Activated CD8-positive, alpha-beta memory T cell treated with anti-CD3 and anti-CD28 coated beads for 4 hours (primary cell): ENCODE data around the gene KIF22.
A peak's percentile ranks its signal among the peaks of the same experiment; 100 is the strongest.
"Not testable (repeated sequence)": the region's sequence is repeated elsewhere in the genome, so short reads cannot be mapped to it uniquely, and the experiment has no call there.

ENCODE experiments used
- DNase-seq, 2 donors: peaks; one replicate each; pipeline ENCODE4 v3.0.0-alpha.2; 2020; ENCODE audit warnings: low read depth in 2 of 2

KIF22 gene

DNA sequence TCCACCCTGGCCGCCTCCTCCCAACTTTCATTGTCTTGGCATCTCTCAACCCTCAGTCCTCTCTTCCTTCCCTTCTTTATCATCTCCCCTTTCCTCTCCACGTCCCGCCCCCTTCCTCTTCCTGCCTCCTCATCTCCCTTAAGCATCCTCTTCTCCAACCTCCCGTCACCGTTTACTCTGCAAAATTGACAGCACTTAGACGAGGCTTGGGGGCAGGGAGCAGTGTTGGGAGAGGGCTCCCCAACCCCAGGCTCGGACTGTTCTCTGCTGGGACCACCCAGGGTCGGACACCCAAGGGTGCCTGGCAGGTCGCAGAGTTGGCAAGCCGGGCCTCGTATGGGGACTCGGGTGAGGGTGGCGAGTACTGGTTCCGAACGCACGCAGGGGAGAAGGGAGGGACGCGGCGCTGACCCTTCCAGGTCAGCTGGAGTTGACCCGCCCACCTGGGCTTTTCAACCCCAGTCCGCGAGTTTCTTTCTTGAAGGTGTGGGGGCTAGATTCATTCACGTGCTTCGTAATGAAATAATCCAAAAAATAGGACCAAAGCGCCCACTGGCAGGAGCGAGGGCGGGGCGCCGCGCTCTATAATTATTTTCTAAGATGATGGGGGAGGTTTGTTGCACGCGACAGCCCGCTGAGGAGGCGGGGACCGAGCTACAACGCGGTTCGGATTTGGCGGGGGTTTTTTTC, 24.6 kb downstream of the KIF22 start:
- no peak for DNase-seq

DNA sequence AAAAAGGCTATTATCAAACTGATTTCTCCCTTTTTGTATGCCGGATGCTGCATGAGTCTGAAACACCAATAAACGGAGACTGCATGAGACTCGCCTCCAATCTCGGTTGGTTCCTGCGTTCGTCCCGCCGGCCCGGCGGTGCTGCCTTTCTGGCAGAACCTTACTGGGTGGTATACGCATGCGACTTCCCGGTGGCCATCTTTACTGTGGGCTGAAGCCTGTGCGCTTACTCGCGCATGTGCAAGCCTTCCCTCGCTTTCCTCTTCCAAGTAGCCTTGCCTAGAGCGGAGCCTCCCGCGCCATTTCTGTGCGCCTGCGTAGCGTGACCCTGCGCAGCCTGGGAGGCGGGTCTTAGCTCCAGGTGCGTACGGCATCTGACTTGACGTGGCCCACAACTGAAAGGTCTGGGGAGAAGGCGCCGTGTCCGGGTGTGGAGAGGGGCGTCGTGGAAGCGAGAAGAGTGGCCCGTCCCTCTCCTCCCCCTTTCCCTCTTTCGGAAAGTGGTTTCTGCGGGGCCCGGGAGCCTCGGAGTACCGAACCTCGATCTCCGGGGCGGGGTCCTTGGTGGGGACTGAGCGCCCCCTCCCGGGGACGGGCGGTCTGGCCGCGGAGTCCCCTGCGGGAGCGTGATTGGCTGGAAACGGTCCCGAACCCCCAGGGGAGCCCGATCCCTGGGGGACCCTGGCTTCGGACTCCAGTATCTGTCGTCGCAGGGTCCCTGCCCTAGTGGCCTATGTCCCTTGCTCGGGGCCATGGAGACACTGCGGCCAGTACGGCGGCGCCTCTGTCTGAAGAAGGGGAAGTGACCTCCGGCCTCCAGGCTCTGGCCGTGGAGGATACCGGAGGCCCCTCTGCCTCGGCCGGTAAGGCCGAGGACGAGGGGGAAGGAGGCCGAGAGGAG, 25.5 kb downstream of the KIF22 start, which contains the start of gene PAGR1:
Gene PAGR1, plus strand, starts transcription at position 360 of the 901 bp plus-strand sequence. Its CDS starts 374 bp downstream, at position 734.
- DNase-seq, result peak; percentile 96 to 97

DNA sequence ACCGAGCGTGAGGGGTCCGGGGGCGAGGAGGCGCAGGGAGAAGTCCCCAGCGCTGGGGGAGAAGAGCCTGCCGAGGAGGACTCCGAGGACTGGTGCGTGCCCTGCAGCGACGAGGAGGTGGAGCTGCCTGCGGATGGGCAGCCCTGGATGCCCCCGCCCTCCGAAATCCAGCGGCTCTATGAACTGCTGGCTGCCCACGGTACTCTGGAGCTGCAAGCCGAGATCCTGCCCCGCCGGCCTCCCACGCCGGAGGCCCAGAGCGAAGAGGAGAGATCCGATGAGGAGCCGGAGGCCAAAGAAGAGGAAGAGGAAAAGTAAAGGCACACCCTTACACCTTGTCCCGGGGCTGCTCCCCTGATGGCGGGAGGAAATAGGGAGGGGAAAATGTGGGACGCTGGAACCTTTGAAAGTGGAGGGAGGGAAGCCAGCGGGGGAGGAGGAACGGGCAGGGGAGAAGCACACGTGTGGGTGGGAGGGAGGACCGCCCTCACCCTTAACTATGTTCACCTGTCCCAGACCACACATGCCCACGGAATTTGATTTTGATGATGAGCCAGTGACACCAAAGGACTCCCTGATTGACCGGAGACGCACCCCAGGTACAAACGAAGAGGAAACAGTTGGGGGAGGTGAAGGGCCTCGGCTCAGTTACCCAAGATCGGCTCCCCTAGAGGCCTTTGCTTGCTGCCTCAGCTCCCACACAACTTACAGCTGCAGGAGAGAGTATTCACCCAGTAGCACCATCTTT, 26.3 kb downstream of the KIF22 start:
- DNase-seq, result no peak

DNA sequence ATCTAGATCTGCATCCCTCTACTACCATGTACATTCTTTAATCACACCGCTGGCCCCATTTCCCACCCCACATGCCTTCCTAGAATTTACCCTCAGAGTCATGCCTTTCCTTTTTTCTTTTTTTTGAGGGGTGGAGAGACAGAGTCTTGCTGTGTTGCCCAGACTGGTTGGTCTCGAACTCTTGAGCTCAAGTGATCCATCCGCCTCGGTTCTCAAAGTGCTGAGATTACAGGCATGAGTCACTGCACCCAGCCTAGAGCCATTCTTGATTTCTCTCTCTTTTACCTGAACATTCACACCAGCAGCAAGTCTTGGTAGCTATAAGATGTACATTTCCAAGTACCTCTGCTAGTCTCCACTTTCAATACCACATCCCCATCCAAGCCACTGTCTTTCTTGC, 27.5 kb downstream of the KIF22 start:
- DNase-seq, result no peak

DNA sequence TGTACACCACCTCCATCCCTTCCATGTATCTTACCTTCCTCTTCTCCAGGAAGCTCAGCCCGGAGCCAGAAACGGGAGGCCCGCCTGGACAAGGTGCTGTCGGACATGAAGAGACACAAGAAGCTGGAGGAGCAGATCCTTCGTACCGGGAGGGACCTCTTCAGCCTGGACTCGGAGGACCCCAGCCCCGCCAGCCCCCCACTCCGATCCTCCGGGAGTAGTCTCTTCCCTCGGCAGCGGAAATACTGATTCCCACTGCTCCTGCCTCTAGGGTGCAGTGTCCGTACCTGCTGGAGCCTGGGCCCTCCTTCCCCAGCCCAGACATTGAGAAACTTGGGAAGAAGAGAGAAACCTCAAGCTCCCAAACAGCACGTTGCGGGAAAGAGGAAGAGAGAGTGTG, 29.0 kb downstream of the KIF22 start:
- no peak for DNase-seq

DNA sequence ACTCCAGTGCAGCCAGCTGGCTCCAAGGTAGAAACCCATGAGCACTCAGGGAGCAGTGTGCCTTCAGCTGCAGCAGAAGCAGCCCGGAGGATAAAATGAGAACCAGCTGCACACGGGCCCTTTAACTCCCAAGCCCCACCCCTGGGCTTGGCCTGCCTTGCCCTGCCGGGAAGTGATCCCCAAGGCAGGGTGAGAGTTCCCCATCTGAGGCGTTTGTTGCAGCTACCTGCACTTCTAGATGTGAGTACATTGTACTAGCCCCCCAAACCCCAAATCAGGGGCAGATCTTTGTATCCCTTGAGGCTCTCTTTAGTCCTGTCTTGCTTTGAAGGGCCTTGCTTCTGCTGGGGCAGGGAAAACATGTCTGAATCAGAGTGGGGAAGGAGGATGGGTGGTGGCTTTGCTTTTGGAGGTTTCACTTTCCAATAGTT, 29.7 kb downstream of the KIF22 start, which contains the start of gene MVP:
Gene MVP, plus strand, starts transcription at position 192 of the 431 bp plus-strand sequence. CDS start 10,088 bp downstream, outside the sequence.
- no peak for DNase-seq

DNA sequence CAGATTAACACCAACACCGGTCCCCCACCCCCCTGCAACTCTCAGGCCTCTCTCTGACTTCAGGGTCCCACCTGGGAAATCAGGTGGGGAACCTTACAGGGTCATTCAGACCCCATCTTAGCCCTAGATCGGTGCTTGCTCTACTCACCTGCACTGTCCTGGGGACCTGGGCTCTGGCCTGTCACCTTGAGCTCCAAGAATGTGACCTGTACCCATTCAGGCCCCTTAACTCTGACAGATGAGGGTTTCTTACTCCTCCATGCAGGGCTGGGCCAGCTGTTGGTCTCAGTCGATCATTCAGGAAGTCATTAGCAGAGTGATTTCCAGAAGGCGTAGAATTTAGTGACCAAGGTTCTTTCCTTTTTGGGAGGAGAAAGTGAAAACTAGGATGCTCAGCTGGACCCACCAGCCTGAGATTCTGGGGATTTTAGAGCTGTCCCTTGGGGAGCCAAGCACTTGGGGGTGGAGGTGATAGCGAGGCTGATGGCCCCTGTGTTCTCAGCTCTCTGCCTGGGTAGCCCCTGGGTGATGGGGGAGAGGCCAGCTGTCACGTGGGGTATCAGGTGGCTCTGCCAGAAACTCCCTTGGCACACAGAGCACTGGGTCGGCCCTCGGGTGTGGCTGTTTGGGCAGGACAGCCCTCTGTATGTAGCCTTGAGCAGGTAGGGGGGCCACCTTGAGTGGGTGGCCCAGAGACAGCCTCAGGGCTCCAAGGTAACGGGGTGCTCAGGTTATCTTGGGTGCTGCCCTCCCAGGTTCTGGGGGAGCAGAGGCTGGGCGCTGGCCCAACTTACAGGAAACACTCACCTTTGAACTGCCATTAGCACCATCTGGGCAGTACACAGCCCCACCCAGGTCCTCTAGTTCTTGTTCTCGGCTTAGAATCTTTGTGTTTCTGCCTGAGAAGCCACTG, 30.4 kb downstream of the KIF22 start:
- no peak for DNase-seq

DNA sequence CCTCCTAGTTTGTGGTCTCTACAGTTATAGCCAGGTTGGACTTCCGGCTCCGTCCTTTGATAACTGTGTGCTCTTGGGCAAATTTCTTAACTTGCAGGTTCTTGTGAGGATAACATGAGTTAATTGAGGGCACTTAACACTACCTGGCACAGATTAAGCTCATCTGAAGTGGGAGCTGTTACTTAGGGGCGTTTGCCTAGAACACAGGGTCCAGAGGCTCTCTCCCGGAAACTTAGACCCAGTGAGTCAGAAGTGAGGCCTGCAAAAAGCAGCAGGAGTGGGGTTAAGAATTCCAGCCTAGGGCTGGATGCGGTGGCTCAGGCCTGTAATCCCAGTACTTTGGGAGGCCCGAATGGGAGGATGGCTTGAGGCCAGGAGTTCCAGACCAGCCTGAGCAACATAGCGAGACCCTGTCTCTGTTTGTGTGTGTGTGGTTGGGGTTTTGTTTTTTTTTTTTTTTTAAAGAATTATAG, 31.1 kb downstream of the KIF22 start:
- no peak for DNase-seq

DNA sequence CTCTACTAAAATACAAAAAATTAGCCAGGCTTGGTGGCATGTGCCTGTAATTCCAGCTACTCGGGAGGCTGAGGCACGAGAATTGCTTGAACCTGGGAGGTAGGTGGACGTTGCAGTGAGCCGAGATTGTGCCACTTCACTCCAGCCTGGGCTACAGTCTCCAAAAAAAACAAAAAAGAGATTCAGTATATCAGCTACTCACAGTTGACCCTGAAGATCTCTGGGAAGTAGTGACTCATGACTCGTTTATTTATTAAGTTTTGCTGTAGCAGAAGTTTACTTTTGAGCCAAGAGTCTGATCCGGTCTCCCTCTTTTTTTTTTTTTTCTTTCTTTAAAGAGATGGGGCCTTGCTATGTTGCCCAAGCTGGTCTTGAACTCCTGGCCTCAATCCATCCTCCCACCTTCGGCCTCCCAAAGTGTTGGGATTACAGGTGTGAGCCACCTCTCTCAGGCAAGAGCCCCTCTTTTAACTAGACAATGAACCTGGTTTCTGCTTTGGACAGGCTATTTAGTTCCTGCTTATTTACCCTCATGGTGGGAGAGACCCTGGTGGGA, 34.1 kb downstream of the KIF22 start:
- no peak for DNase-seq

DNA sequence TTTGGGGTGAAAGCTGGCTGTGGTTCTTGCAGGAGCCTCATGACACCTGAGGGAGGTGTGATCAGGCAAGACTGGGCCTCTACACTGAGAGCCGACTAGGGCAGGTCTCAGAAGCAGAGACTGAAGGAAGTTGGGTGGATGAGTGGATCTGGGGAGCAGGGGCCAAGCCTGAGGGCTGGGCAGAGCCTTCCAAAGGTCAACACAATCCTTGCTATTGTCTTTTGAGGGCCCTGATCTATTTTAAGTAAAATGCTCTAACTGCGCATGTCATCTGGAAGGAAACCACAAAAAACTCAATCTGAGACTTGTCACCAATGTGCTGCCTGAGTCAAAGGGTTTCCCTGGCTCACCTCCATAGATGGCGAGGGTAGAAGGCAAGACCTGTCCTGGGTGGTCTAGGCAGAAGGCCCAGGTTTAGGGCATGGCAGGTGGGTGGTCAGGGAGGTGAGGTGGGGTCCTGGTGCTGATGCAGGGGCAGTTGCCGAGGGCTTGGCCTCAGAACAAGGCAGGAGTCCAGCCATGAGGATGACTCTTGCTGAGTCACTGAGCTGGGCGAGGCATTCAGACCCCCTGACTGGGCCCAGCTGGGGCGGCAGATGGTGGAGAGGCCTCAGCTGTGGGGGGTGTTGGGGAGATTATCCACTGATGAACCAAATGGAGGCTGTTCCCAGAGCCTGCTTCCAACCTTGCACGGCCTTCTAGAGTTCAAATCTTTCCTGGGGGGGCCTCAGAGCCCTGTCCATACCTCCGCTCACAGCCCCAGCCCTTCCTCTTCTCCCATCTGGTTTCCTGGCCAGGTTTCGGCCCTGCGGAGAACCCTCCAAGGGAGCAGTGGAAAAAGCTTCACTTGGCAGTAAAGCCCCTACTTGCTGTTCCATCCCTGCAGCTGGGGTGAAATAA, 34.8 kb downstream of the KIF22 start:
- no peak for DNase-seq

DNA sequence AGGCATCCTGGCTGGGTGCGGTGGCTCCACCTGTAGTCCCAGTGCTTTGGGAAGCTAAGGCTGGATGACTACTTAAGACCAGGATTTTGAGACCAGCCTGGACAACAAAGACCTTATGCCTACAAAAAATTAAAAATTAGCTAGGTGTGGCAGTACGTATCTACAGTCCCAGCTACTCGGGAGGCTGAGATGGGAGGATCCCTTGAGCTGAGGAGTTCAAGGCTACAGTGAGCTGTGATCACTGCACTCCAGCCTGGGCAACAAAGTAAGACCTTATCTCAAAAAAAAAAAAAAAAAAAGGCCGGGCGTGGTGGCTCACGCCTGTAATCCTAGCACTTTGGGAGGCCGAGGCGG, 35.8 kb downstream of the KIF22 start:
- no peak for DNase-seq

DNA sequence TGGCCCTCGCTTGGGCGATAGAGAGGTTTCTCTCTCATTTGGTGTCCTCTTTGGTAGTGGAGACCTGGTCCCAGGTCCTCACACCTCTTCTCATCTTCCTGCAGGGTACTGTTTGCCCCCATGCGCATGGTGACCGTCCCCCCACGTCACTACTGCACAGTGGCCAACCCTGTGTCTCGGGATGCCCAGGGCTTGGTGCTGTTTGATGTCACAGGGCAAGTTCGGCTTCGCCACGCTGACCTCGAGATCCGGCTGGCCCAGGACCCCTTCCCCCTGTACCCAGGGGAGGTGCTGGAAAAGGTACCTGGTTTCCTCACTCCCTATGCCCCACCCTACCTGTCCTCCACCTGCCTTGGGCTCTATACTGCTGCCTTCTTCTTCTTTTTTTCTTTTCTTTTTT, 40.2 kb downstream of the KIF22 start:
- no peak for DNase-seq

DNA sequence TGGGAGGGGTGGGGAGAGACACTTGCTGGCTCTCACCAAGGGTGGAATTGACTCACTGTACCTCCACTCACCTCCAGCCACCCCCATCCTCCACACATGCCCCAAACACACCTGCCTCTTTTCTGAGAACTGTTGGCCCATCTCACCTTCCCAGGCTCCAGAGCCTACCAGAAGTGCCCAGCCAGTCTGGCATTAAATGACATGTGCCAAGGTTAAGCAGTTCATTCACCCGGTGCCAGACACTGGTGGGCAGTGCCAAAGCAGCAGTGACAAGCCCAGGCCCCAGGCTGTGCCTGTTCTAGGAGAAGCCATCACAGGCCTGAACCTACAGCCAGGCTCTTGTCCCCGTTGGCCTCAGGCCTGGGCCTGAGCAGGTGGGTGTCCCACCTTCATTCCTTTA, 40.9 kb downstream of the KIF22 start:
- DNase-seq, result no peak

DNA sequence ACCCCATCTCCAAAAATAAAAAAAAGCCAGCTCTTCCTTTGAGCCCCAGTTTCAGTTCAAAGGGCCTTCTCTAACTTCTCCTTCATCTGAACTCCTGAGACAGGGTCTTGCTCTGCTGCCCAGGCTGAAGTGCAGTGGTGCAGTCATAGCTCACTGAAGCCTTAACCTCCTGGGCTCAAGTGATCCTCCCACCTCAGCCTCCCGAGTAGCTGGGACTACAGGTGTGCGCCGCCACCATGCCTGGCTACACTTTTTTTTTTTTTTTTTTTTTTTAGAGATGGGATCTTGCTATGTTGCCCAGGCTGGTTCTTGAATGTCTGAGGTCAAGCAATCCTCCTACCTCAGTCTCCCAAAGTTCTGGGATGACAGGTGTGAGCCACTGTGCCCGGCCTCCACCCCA, 42.7 kb downstream of the KIF22 start:
- not testable (repeated sequence) for DNase-seq

DNA sequence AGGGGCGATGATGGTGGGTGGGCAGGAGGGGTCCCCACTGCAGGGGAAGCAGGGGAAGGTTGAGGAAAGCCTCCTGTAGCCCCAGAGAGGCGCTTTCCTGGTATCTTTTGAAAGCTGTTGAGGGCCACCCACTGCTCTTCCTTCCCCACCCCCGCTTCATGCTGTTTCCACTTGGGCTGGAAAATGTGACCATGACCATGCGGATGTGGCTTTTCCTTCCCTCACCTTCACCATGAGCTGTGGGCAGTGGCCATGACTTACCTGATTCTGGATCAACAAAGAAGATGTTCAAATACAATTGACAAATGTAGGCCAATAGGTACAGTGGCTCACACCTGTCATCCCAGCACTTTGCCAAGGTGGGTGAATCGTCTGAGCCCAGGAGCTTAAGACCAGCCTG, 43.5 kb downstream of the KIF22 start:
- DNase-seq, result no peak

DNA sequence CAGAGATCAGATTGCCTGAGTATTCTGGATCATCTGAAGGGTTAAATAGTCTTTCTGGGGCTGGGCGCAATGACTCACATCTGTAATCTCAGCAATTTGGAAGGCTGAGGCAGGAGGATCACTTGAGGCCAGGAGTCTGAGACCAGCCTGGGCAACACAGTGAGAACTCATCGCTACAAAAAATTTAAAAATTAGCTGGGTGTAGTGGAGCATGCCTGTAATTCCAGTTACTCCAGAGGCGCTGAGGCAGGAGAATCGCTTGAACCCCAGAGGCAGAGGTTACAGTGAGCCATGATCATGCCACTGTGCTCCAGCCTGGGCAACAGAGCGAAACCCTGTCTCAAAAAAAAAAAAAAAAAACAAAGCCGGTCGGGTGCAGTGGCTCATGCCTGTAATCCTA, 45.4 kb downstream of the KIF22 start:
- no peak for DNase-seq

DNA sequence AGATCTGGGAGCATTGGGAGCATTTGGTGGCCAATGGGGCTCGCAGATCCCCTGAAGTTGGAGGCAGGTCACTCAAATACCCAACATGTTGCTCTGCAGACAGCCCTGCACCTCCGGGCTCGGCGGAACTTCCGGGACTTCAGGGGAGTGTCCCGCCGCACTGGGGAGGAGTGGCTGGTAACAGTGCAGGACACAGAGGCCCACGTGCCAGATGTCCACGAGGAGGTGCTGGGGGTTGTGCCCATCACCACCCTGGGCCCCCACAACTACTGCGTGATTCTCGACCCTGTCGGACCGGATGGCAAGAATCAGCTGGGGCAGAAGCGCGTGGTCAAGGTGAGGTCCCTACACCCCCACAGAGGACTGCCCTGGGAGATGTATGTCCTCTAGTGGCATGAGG, 46.1 kb downstream of the KIF22 start:
- DNase-seq, result no peak

DNA sequence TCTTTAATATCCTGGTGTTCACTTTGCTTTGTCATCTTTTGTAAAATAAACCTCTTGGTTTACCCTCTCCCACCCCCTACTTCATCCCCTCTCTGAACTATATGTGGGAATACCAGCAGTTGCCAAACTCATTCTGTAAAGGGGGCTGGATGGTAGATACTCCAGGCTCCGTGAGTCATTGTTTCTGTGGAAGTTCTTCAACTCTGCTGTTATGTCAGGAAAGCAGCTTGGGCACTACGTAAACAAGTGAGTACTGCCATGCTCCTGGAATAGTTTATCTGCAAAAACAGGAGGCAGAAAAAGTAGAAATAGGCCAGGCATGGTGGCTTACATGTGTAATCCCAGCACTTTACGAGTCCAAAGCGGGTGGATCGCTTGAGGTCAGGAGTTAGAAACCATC, 47.3 kb downstream of the KIF22 start:
- DNase-seq, result no peak

DNA sequence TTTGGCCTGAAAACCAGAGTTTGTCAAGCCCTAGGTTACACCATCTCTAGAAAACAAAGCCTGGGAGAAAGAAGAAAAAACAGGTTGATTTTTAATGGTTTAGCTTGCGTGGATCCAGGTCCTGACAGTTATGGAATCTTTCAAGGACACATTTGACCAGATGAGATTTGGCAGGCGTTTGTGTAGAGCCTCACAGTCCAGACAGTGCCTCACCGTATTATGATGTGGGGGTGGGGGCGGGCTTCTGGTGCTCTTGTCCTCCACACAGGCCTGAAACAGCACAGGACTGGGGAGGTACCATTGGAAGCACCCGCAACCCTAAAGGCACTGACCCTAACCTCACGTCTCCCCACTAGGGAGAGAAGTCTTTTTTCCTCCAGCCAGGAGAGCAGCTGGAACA, 49.3 kb downstream of the KIF22 start:
- no peak for DNase-seq

DNA sequence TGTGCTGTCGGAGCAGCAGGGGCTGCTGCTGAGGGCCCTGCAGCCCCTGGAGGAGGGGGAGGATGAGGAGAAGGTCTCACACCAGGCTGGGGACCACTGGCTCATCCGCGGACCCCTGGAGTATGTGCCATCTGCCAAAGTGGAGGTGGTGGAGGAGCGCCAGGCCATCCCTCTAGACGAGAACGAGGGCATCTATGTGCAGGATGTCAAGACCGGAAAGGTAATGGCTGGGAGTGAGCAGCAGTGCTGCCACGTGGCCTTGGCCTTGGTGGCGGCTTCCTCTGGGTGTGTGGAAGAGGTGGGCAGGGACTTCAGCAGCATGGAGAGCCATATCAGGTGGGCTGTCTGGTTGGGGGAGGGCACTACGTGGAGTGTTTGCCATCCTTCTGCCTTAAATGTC, 49.7 kb downstream of the KIF22 start:
- DNase-seq, result no peak
